SHP77 treated with DMSO at 0.1 percent for 48 hours (cell line): ENCODE results near the gene KIF19.

ENCODE experiments used
- DNase-seq: peaks from one replicate; lab custom pipeline; 2025; lab: John Stamatoyannopoulos, UW

KIF19 gene

DNA sequence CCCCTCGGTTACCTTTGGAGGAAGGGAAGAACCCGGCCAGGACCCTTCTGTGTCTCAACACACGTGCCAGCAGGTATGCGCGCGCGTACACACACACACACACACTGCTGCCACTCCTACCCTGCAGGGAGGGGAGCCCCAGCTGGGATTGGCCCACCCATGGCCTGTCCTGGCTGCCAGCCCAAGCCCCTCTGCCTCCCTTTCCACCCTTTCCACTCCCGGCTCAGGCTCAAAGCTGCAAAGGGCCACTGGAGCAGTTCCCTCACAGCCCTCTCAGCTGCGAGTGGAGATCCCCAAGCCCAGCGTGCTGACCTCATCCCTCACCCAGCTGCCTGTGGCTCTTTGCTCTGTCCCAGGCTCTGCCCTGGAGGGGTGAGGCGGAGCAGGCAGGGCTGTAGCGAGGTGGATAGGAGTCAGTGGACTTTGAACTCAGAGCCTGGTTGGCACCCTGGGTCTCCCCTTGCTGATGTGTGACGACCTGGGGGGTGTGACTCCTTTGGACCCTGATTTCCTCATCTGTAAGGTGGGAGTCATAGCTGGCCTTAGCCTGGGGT lies 14.5 kb downstream of the KIF19 start:
- DNase-seq, result peak; percentile 34

DNA sequence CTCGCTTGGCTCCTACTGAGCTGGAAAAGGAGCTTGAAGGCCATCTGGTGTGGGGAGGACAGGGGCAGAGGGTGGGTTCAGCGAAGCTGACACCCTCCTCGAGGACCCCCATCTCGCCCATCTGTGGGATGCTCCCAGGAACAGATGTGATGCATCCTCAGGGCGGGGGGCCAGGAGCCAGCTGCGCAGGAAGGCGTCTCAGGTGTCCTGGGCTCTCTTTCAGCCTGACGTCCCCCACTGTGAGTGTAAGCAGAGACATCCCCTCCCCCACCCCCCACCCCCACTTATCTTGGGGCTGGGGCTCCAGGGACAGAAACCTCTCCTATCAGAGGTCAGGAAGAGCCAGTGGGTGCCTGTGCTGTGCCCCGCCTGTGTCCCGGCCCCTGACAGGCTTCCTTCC lies 16.2 kb downstream of the KIF19 start:
- DNase-seq, result no peak

DNA sequence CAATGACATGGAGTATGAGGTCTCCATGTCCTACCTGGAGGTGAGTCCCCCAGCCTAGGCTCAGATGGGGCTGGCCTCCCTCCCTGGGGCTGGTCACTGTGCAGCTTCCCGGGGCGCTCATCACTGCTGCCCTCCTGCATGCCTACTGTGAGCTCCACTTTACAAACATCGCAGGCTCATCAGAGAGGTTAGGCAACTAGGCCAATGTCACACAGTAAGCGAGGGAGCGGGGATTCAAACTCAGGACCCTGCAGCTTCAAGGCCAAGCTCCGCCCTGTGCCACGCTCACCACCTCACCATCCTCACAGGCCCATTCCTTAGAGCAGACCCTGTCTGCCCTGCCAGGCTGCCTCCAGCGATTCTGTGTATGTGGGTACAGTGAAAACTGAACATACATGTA lies 17.1 kb downstream of the KIF19 start:
- no peak for DNase-seq

DNA sequence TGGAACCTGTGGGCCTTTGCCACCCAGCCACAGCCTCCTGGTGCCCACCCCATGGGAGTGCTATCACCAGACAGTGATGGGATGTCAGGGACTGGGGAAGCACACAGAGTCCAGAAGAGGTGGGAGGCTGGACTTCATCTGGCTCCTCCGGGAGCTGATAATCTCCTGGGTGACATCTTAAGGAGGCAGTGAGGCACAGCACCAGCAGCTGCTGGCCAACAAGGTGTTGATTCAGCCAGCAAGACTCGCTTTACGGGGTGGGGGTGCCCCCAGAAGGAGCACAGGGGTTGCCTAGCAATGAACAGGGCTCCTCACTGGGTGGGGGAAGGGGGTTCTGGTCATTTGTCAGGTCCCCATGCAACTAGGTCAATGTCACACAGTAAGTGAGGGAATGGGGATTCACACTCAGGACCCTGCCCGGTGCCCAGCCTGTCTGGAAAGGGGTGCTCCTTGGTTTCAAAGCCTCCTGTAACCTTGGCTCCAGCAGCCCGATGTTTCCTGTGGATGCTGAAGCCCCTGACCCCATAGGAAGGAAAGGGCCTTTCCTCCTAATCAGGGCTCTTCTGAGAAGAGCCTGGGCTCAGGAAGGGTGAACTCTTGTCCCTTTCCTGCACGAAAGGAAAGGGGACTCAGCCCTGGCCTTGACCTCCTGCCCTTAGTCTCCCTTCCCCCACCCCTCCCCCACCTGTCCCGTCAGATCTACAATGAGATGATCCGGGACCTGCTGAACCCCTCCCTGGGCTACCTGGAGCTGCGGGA lies 17.7 kb downstream of the KIF19 start:
- no peak for DNase-seq

DNA sequence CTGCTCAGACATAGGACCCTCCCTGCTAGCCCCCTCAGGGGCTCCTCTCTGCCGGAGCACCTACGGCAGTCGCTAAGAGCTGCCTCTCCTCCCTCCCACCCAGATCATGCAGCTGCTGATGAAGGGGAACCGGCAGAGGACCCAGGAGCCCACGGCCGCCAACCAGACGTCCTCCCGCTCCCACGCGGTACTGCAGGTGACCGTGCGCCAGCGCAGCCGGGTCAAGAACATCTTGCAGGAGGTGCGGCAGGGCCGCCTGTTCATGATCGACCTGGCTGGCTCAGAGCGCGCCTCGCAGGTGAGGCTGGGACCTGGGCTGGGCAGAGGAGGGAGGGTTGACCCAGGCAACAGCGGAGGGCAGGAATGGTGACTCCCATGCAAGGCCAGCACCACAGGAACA lies 18.6 kb downstream of the KIF19 start:
- no peak for DNase-seq

DNA sequence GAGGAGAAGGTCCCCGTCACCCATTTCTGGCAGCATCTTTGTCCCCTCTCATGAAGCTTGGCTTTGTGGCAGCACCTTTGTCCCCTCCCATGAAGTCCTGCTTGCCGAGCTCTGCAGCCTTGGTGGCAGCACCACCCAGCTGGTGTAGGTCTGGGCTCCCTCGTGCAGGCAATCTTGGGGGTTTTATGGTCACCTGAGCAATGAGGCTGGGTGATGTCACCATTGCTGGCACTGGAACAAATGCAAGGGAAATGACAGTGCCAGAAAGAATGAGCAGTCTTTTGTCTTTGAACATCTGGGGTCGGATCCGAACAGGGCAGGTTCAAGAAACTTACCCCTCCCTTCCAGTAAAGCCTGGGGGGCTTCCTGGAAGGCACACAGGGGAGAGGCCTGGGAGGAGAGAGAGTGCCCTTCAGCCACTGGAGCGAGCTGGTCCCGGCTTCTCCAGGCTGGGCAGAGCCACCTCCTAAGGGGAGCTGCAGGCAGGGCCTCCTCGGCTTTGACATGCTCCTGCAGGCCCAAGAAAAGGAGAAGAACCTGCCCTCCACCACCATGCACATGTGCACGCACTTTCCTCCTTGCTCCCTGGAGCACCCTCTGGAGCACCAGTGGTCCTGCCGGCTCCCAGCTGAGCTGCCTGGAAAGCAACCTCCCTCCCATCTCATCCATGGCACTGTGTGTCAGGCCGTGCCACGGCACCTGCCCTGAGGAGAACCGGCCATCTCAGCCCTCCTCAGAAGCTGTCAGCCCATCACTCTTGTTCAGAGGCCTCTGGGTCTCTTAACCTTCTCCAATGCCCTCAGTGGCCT lies 19.6 kb downstream of the KIF19 start:
- no peak for DNase-seq

DNA sequence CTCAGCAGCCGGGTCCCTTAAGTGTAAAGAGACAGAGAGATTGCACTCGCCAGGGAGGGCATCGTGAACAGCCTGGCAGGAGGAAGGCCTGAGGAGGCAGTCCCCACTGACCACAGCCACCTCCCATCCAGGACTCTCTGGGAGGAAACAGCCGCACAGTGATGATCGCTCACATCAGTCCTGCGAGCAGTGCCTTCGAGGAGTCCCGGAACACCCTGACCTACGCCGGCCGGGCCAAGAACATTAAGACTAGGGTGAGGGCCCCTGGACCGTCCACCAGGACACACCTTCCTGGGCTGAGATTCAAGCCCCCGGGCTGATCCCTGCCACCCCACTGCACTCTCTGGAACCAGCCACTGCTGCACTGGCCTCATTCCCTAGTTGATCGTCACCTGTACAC lies 21.6 kb downstream of the KIF19 start:
- no peak for DNase-seq

DNA sequence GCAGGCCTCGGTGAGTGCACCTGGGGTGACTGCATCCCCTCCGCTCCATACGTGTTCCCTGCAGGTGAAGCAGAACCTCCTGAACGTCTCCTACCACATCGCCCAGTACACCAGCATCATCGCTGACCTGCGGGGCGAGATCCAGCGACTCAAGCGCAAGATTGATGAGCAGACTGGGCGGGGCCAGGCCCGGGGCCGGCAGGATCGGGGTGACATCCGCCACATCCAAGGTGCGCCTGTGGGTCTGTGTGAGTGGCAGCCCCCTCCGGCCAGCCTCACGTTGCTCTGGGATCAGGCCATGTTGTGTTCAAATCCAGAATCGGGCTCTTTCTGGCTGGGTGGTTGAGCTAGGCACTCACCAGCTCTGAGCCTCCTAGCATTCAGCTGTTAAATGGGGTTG lies 23.1 kb downstream of the KIF19 start:
- DNase-seq, result no peak

DNA sequence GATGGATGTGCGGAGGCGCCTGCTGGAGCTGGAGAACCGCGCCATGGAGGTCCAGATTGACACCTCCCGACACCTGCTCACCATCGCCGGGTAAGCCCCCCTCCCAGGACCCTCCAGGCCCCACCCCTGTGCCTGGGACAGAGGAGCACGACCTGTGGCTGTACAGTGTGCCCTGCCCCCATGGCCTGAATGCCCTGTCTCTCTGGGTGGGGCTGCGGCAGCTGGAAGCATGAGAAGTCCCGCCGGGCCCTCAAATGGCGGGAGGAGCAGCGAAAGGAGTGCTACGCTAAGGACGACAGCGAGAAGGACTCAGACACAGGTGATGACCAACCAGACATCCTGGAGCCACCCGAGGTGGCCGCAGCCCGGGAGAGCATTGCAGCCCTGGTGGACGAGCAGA lies 24.5 kb downstream of the KIF19 start:
- DNase-seq, result no peak

DNA sequence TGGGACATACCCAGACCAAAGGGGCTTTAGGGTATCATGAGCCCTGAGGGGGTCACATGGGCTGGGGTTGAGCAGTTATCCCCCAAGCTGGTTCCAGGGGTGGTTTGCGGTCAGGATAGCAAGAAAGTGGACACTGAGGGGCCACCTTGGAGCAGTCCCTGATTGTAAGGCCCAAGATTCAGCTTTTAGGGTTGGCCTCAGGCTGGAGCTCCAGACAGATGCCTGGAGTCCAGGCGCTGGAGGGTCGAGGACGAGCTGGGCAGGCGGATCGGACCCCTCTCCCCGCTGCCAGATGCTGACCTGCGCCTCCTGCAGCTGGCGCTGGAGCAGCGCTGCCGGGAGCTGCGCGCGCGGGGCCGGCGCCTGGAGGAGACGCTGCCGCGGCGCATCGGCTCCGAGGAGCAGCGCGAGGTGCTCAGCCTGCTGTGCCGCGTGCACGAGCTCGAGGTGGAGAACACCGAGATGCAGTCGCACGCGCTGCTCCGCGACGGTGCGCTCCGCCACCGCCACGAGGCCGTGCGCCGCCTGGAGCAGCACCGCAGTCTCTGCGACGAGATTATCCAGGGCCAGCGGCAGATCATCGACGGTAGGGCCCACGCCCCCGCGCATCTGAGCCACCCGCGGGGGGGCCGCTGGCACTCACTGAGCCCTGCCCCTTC lies 25.7 kb downstream of the KIF19 start:
- no peak for DNase-seq

DNA sequence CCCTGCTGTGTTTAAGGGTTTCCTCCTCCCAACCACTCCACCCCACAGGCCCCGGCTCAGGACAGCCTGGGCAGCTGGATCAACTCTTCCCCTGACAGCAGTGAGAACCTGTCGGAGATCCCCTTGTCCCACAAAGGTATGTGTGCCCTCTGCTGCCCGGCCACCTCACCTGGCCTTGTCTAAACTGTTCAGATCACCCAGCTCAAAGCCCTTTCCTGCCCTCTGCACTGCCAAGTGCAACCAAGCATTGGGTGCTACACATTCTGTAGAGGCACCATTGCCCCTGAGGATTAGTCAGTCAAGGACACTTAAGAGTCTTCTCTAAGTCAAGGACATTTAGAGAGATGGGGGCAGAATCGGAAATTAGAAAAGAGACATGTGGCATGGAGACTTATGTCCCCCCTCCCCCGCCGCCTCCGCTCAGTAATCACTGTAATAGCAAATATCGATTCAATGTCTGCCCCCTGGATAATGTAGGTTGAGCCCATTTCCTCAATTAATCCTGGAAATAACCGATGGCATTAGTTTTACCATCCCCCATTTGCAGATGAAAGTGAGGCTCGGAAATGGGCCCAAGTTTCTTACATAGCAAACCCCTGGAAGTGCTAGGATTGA lies 27.5 kb downstream of the KIF19 start:
- DNase-seq, result no peak

DNA sequence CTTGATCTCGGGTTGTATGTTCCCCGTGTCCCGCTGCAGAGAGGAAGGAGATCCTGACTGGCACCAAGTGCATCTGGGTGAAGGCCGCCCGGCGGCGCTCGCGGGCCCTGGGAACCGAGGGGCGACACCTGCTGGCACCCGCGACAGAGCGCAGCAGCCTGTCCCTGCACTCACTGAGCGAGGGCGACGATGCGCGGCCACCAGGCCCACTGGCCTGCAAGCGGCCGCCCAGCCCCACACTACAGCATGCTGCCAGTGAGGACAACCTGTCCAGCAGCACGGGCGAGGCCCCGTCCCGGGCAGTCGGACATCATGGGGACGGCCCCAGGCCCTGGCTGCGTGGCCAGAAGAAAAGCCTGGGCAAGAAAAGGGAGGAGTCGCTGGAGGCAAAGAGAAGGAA lies 28.1 kb downstream of the KIF19 start:
- no peak for DNase-seq

DNA sequence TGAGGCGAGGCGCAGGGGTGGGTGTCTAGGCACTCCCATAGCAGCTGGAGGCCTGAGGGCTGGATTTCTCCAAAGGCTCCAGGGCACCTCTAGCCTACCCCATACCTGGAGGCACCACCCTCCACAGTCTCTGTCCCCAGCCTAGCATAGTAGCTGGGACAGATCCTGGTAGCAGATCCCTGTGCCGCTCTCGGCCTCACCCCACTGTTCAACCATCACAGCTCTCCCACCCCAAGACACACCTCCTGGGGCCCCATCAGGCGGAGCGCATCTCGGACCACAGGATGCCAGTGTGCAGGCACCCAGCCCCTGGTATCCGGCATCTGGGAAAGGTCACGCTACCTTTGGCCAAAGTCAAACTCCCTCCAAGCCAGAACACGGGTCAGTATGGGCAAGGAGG lies 28.5 kb downstream of the KIF19 start:
- DNase-seq, result no peak

DNA sequence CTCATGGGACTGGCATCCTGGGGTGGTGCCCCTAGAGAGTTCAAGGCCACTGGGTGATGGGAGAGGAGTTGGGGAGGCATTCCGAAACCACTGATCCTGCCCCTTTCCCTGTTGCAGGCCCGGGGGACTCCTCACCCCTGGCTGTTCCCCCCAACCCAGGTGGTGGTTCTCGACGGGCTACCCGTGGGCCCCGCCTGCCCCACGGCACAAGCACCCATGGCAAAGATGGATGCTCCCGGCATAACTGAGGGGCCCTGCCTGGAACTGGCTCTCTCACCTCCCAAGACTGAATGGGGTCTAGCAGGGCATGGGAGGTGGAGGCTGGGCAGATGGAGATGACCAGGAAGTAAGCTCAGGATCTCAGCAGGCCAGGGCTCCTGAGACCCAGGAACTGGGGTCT lies 29.0 kb downstream of the KIF19 start:
- no peak for DNase-seq

DNA sequence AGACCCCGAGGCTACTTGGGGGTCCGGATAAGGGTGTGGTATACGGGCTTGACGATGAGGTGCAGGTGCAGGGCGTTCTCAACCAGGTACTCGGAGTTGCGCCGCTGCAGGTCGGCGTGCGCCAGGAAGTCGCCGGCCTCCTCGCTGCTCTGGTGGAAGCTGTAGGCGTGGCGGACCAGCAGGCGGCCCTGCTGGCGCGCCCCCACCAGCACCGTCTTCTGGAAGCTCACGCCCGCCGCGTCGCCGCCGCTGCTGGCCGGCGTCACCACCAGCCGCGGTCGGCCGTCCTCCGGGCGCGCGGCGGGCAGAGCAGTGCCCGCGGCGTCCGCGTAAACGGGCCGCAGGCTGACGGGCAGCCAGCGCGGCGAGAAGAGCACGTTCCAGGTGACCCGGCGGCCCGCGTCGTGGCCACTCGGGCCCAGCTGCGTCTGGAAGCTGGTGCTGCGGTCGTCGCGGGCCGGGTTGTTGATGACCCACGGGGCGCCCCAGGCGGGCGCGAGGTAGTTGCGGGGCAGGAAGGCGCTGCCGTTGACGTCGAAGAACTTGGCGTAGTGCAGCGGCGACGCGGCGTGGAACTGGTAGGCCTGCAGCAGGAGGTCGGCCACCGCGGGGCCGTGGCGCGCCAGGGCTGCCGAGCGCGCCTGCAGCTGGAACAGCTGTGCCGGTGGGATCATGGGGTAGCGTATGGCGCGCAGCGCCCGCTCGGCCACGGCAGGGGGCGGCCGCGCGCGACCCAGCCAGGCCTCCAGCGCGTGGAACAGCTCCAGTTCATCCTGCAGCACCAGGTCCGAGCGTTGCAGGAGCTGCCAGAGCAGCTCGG lies 30.8 kb downstream of the KIF19 start:
- DNase-seq, result no peak

DNA sequence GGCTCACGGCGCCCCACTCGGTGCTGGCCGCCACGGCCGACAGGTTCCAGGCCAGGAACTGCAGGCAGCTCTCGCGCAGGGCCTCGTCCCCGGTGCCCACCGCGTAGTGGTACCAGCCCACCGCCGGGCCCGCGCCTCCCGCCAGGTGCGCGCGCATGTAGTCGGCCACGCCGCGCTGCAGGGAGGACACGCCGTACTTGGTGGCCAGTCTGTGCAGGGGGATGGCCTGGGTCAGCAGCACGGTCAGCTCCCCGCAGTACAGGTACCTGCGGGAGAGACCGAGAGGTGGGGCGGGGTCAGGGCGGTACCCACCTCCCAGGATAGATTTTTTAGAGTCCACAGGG lies 31.4 kb downstream of the KIF19 start:
- no peak for DNase-seq

DNA sequence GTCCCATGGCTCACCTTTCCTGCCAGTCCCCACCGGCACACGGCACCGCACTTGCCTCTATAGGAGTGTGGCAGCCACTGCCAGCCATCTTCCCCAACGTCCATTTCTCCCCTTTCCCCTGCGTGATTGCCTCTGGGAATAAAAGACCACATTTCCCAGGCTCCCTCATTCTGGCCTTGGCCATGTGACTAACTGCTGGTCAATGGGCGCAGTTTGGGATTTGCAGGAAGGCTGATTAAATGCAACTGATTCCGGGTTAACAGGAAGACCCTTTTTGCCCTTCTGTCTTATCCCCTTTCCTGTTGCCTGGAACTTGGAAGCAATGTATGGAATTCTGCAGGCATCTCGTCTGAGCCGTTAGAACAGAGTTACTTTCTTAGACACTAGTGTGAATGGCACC lies 32.7 kb downstream of the KIF19 start:
- no peak for DNase-seq

DNA sequence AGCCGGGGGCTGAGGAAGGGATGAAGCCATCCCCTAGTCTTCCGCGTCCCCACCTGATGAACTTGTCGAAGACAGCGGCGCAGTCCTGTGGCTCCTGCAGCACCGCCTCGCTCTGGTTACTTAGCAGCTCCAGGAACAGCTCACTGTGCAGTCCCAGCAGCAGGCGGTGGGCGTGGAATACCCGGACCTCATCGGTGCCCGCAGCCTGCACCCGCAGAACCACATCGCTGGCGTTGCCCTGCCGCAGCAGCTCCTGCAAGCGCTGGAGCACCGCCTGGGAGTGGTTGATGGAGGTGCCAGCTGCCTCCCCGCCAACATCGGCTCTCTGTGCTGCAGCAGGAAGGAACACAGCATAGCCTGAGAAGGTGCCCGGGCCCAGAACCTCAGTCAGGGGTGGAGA lies 33.9 kb downstream of the KIF19 start:
- DNase-seq, result no peak

DNA sequence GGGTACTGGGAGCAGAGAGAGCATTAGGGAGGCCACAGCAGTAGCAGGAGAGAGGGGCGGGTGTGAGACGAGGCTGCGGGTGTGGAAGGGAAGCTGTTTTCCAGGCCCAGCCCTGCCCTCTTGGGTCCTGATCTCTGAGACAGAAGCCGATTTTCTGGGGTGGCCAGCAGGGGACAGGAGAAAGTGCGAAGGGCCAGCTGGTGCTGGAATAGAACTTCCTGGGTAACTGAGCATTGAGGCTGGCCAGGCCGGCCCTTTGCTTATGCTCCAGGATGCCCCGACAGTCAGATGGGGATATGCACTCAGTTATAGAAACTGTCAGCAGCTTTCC lies 34.8 kb downstream of the KIF19 start:
- DNase-seq, result no peak

DNA sequence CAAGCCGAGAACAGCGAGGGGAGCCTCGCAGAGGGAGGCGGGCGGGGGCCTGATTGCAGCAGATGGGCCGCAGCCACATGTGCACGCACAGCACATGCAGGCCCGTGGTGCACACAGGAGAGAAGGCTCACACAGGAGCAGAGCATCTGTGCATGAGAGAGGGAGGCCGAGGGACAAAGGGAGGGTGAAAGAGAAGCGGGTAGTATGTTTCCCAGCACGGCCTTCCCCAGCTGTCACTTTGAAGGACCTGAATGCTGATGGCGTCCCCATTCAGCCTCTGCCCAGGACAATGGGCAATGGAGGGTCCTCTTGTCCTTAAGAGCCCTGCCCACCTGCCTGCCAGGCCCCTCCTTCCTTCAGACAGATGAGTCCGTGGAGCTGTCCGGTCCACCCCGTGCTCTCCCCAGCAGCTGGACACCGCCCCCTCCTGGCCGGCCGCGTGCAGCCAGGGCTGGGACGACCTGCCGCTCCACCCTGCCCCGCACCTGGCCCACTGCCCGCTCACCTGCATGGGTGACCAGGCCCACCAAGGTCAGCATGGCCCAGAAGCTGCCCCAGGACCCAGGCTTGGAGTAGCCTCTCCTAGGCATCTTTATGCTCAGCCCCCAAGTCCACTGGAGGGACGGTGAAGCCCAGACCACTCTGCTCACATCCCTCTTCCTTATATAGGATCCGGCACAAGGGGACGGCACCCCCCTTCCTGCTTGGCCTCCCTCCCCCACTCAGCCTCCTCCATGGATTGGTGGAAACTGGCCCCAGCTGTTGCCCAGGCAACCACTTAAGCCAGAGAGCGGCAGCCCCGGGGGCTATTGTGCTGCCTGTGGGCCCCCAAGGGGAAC lies 35.4 kb downstream of the KIF19 start, which contains the start of gene BTBD17:
Gene BTBD17 (minus strand): TSS at position 639 of the 839 bp plus-strand sequence. CDS start 49 bp downstream, at position 590.
- peak; percentile 59 for DNase-seq

DNA sequence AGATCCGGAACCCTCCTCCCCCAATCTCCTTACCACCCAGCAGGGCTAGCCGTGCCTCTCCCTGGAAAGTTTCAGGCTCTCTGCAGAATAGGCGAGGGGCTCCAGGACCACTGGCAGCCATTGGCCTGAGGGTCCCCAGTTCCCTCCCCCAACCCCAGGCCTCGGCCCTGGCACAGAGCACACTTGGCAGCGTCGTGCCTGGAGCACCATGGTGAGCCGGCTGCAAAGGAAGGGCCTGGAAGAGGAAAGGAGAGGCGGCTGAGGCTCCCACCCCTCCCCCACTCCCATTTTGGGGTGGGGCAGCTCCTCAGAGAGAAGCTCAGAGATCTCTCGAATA lies 36.0 kb downstream of the KIF19 start:
- no peak for DNase-seq
